WTC11 (cell line): Measurements from ENCODE around the gene ZDHHC14. TPM values are rescaled to one million over a fixed set of nuclear protein-coding genes. Genes with fewer than 3 reads are reported as not detected.
"Not testable (repeated sequence)": the region's sequence is repeated elsewhere in the genome, so short reads cannot be mapped to it uniquely, and the experiment has no call there.

Experiments used
- ATAC-seq: fragments of 200-7000 bp; cut with Tn5 transposase; 2 replicates; pipeline ENCODE4 v1.10.0; 2021; ENCODE audit warnings: mild to moderate bottlenecking, moderate library complexity
- CTCF ChIA-PET: fragments of 300-600 bp; sonication (Branson Sonifier 250); formaldehyde crosslinking; loops from one replicate; lab custom pipeline; 2021; ENCODE audit warnings: antibody characterized with exemption; lab: Charles Lee
- POLR2A ChIA-PET: fragments of 350-600 bp; sonication (Branson Sonifier 250); formaldehyde crosslinking; loops from one replicate; lab custom pipeline; 2021; ENCODE audit warnings: antibody characterized with exemption; lab: Charles Lee
- DNase-seq: peaks from one replicate; pipeline ENCODE4 v3.0.0; 2021; ENCODE audit warnings: low spot score
- H3K27ac Mint-ChIP-seq: 2 replicates; pipeline ENCODE4 v1.8.0; 2021; ENCODE audit warnings: mixed read lengths
- H3K27me3 Mint-ChIP-seq: 2 replicates; pipeline ENCODE4 v1.8.0; 2021; ENCODE audit warnings: low read depth, mild to moderate bottlenecking, moderate library complexity, mixed read lengths
- H3K36me3 Mint-ChIP-seq: 2 replicates; pipeline ENCODE4 v1.8.0; 2021; ENCODE audit warnings: mixed read lengths
- H3K4me1 Mint-ChIP-seq: 2 replicates; pipeline ENCODE4 v1.8.0; 2022; ENCODE audit warnings: mixed read lengths
- H3K4me3 Mint-ChIP-seq: 2 replicates; pipeline ENCODE4 v1.8.0; 2021; ENCODE audit warnings: mild to moderate bottlenecking, moderate library complexity, mixed read lengths
- H3K9me3 Mint-ChIP-seq: 2 replicates; pipeline ENCODE4 v1.8.0; 2021; ENCODE audit warnings: mixed read lengths
- AR ChIP-seq: fragments of 250-450 bp; sonication (Bioruptor Pico); IDR thresholded peaks from 2 replicates; pipeline ENCODE4 v1.9.0; 2021; ENCODE audit warnings: mild to moderate bottlenecking
- ATF3 ChIP-seq: sonication (generic); formaldehyde crosslinking; conservative IDR thresholded peaks from 2 replicates; pipeline ENCODE4 v1.8.1; 2022; ENCODE audit warnings: mild to moderate bottlenecking, missing genetic modification reagents
- ATF6 ChIP-seq: sonication (generic); formaldehyde crosslinking; IDR thresholded peaks from 2 replicates; pipeline ENCODE4 v1.8.1; 2023; ENCODE audit warnings: mild to moderate bottlenecking, missing genetic modification reagents
- E2F4 ChIP-seq: sonication (generic); formaldehyde crosslinking; IDR thresholded peaks from 2 replicates; pipeline ENCODE4 v1.8.1; 2022; ENCODE audit warnings: low read depth, mild to moderate bottlenecking, moderate library complexity, missing genetic modification reagents, borderline replicate concordance
- ERG ChIP-seq: fragments of 250-450 bp; sonication (Bioruptor Pico); IDR thresholded peaks from 2 replicates; pipeline ENCODE4 v1.8.0; 2021; ENCODE audit warnings: mild to moderate bottlenecking
- FOXJ3 ChIP-seq: sonication (generic); formaldehyde crosslinking; IDR thresholded peaks from 2 replicates; pipeline ENCODE4 v1.9.0; 2021; ENCODE audit warnings: missing genetic modification reagents, mild to moderate bottlenecking, borderline replicate concordance
- GABPB1 ChIP-seq: sonication (generic); formaldehyde crosslinking; IDR thresholded peaks from 2 replicates; pipeline ENCODE4 v1.8.1; 2023; ENCODE audit warnings: mild to moderate bottlenecking, missing genetic modification reagents
- GRHL2 ChIP-seq: fragments of 250-450 bp; sonication (Bioruptor Pico); IDR thresholded peaks from 2 replicates; pipeline ENCODE4 v1.8.0; 2022; ENCODE audit warnings: mild to moderate bottlenecking, moderate library complexity; ENCODE audit not compliant: insufficient replicate concordance, severe bottlenecking
- IRF2 ChIP-seq: sonication (generic); formaldehyde crosslinking; IDR thresholded peaks from 2 replicates; pipeline ENCODE4 v1.8.0; 2022; ENCODE audit warnings: low read depth, missing genetic modification reagents, borderline replicate concordance
- SOX15 ChIP-seq: fragments of 250-450 bp; sonication (Bioruptor Pico); IDR thresholded peaks from 2 replicates; pipeline ENCODE4 v1.9.0; 2021; ENCODE audit warnings: mild to moderate bottlenecking
- TEAD4 ChIP-seq: sonication (generic); formaldehyde crosslinking; IDR thresholded peaks from 2 replicates; pipeline ENCODE4 v1.8.0; 2022; ENCODE audit warnings: mild to moderate bottlenecking, missing genetic modification reagents
- ZBTB43 ChIP-seq: sonication (generic); formaldehyde crosslinking; IDR thresholded peaks from 2 replicates; pipeline ENCODE4 v1.8.1; 2023; ENCODE audit warnings: mild to moderate bottlenecking, missing genetic modification reagents
- ZNF219 ChIP-seq: sonication (generic); formaldehyde crosslinking; IDR thresholded peaks from 2 replicates; pipeline ENCODE4 v1.8.0; 2023; ENCODE audit warnings: missing genetic modification reagents, mild to moderate bottlenecking, borderline replicate concordance
- ZNF425 ChIP-seq: fragments of 250-450 bp; sonication (Bioruptor Pico); conservative IDR thresholded peaks from 2 replicates; pipeline ENCODE4 v1.9.0; 2021; ENCODE audit warnings: mild to moderate bottlenecking
- total RNA-seq: library from RNA; stranded (reverse); gene quantifications from 3 replicates; pipeline ENCODE4 v1.2.3, GENCODE V29; 2021

Gene ZDHHC14
- total RNA-seq, 1 experiment from 2014 or later, result 6.6 TPM

- no peak overlapping the region for H3K27ac Mint-ChIP-seq
- H3K9me3 Mint-ChIP-seq, result no peaks in the 10 kb centered on the region
- H3K36me3 Mint-ChIP-seq, result no peaks in the 10 kb centered on the region
- no peak for ATAC-seq
- no peak for DNase-seq
- no peak for TF ChIP-seq ERG (CRISPR knock-in tag)
- TF ChIP-seq GABPB1 (CRISPR knock-in tag), result no peak
- no peak for TF ChIP-seq SOX15 (CRISPR knock-in tag)
- no peak for TF ChIP-seq ZNF425 (CRISPR knock-in tag)
- TF ChIP-seq ATF6 (CRISPR knock-in tag), result no peak
- no peak for TF ChIP-seq IRF2 (CRISPR knock-in tag)
- TF ChIP-seq ZBTB43 (CRISPR knock-in tag), result no peak
- no peak for TF ChIP-seq GRHL2 (CRISPR knock-in tag)
- TF ChIP-seq ZNF219, result no peak
- TF ChIP-seq TEAD4 (CRISPR knock-in tag), result no peak
- no peak for TF ChIP-seq ATF3 (CRISPR knock-in tag)
- no peak for TF ChIP-seq E2F4 (CRISPR knock-in tag)
- TF ChIP-seq FOXJ3 (CRISPR knock-in tag), result no peak
- no peak for TF ChIP-seq AR
- no peak overlapping the region for H3K4me3 Mint-ChIP-seq
- ChIA-PET CTCF (no interaction called here), POLR2A (no interaction called here)
- H3K27me3 Mint-ChIP-seq, result no peaks in the 10 kb centered on the region
- H3K4me1 Mint-ChIP-seq, result peaks cover 32% of the 10 kb centered on the region
Observed at GRCh38 chr6:157559201-157559756, 178.3 kb downstream of the ZDHHC14 start.

- H3K27ac Mint-ChIP-seq, H3K27me3 Mint-ChIP-seq, ATAC-seq, CTCF ChIA-PET, POLR2A ChIA-PET, H3K4me3 Mint-ChIP-seq, DNase-seq, H3K36me3 Mint-ChIP-seq, H3K9me3 Mint-ChIP-seq: not testable (repeated sequence)
- peaks cover 25% of the 10 kb centered on the region for H3K4me1 Mint-ChIP-seq
Observed at GRCh38 chr6:157560063-157560462, 179.1 kb downstream of the ZDHHC14 start.
